GM20000 (cell line): ENCODE results near the gene TMEM143.
A peak's percentile ranks its signal among the peaks of the same experiment; 100 is the strongest.
"Not testable (repeated sequence)": the region's sequence is repeated elsewhere in the genome, so short reads cannot be mapped to it uniquely, and the experiment has no call there.

ENCODE experiments used
- DNase-seq: peaks from one replicate; pipeline ENCODE4 v3.0.0; 2012; ENCODE audit warnings: low spot score
- TF ChIP-seq, protein P1 (sequence below): IDR thresholded peaks from 2 replicates; pipeline ENCODE4 v1.5.1; 2012; ENCODE audit warnings: mild to moderate bottlenecking, control low read depth; ENCODE audit errors: extremely low read depth, missing control alignments

Gene TMEM143

DNA sequence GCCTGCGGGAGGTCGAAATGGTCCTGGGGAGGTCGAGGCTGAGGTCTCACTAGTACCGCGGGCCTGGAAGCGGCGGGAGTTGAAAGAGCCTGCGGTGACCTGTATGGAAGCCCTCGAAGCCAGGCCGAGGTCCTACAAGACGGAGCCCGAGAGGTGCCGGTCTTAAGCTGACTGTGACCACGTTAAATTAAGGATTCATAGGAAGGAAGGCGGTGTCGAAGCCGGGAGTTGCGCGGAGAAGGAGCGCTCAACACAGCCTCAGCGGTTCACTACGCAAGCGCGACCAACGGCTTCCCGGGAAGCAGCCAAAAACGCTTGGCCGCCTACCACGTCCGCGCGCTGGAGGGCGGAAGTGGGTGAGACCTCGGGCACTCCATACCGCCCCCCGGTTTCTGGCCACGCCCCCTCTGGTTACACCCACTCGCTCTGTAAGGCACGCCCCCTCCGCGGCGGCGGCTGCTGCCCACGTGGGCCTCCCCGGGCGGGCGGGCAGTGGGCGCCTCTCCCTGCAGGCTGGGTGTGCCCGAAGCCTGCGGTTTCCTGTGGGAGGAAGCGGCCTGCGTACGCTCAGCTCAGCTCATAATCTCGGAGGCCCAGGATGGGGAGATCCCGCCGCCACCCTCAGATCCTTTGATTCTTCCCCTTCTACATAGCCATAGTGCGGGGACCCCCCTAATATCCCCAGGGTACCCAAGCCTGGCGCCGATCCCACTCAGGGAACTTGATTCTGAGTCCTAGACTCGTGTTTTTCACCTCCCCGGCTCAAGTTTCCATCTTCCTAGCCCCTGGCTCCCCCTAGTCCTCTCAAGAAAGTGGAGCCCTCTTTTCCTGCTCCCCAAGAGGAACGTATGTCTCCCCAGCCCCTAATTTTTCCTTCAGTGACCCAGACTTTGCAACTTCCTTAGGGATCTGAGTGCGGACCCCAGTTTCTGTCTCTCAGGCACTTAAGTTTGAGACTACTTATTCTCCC is 41.8 kb downstream of the TMEM143 start:
- DNase-seq, result peak; percentile 95
- TF ChIP-seq, protein P1, sequence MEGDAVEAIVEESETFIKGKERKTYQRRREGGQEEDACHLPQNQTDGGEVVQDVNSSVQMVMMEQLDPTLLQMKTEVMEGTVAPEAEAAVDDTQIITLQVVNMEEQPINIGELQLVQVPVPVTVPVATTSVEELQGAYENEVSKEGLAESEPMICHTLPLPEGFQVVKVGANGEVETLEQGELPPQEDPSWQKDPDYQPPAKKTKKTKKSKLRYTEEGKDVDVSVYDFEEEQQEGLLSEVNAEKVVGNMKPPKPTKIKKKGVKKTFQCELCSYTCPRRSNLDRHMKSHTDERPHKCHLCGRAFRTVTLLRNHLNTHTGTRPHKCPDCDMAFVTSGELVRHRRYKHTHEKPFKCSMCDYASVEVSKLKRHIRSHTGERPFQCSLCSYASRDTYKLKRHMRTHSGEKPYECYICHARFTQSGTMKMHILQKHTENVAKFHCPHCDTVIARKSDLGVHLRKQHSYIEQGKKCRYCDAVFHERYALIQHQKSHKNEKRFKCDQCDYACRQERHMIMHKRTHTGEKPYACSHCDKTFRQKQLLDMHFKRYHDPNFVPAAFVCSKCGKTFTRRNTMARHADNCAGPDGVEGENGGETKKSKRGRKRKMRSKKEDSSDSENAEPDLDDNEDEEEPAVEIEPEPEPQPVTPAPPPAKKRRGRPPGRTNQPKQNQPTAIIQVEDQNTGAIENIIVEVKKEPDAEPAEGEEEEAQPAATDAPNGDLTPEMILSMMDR, result no peak

DNA sequence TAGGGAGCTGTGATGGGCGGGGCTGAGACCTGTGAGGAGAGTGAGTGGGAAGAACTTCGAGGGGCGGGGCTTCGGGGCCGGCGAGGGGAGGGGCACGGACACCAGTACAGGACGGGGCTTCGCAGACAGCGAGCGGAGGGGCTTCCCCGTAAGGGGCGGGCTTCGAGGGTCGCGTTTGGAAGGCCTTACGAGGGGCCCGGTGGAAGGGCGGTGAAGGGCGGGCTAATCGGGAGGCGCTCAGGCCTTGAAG is 42.4 kb downstream of the TMEM143 start:
- DNase-seq, result peak; percentile 96
- TF ChIP-seq, protein P1, result no peak

DNA sequence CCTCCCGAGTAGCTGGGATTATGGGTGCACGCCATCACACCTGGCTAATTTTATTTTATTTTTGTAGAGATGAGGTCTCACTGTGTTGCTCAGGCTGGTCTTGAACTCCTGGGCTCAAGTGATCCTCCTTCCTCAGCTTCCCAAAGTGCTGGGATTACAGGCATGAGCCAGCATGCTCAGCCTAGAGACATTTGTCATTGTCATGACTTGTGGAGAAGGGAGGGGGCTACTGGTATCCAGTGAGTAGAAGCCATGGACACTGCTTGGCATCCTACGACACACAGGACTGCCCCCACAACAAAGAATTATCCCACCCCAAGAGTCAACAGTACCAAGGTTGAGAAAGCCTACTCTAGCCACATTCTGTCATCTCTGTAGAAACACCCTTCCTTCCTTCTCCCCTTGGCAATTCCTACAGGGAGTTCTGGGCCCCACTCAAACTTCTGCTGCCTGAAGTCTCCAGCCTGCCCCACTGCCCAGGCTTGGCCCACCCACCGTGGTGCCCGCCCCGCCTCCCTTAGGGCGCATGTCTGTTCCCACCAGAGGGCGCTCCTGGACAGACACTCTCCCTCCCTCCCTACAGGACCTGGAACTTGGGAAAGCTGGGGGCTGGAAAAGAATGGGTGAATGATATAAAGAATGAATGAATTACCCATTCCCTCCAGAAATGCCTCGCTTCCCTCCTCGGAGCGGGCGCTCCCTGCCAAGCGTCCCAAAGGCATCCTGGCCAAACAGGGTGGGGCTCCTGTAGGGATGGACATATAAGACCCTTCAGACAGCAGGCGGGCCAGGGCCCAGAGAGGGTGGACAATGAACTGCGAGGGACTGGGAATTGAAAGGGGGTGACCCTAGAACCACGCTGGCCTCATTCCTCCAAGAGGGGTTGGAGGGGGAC is 43.8 kb downstream of the TMEM143 start:
- peak; percentile 67 for DNase-seq
- TF ChIP-seq, protein P1, result peak; percentile 60

DNA sequence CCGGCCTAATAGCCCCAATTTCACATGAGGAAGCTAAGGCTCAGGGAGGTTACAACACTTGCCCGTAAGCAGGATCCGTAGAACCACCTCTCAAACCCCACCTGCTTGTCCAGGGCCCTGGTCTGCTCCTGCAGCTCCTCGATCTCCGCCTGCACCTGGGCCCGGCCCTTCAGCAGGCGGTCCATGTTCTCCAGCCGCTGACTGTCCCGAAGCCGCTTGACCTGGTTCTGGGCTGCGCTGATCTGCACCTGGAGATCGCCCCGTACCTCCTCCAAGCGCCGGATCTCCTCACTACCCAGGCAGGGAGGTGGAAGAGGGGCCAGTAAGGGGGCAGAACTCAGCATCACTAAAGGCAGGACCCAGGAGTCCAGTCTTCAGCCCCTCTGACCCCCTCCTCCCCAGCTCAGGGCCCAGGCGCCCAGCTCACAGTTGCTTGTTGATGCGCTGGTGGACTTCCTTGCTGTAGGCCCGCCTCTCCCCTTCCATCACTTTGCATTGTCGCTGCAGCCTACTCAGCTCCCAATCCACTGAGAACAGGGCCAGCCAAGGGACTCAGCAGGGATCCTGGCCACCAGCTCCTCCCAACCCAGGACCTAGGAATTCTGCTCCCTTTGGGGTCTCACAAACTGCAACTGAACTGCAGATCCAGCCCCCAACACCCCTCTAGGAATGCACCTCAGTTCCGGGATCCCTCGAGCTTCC is 45.3 kb downstream of the TMEM143 start:
- TF ChIP-seq, protein P1, result no peak
- no peak for DNase-seq

DNA sequence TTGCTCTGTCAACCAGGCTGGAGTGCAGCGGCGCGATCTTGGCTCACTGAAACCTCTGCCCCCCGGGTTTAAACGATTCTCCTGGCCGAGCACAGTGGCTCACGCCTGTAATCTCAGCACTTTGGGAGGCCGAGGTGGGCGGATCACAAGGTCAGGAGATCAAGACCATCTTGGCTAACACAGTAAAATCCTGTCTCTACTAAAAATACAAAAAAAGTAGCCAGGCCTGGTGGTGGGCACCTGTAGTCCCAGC is 46.1 kb downstream of the TMEM143 start:
- not testable (repeated sequence) for DNase-seq

DNA sequence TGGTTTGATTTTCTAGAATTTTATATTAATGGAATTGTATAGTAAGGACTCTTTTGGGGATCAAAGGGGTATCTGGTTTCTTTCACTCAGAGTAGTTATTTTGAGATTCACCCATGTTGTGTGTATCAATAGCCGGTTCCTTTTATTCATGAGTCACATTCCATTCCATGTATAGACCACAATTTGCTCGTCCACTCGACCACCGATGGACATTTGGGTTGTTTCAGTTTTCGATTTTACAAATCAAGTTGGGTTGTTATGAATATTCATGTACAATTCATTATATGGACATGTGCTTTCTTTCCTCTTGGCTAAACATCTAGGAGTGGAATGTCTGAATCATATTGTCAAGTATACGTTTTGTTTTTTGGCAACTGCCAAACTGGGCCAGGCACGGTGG is 48.0 kb downstream of the TMEM143 start:
- TF ChIP-seq, protein P1, result no peak
- DNase-seq, result no peak

DNA sequence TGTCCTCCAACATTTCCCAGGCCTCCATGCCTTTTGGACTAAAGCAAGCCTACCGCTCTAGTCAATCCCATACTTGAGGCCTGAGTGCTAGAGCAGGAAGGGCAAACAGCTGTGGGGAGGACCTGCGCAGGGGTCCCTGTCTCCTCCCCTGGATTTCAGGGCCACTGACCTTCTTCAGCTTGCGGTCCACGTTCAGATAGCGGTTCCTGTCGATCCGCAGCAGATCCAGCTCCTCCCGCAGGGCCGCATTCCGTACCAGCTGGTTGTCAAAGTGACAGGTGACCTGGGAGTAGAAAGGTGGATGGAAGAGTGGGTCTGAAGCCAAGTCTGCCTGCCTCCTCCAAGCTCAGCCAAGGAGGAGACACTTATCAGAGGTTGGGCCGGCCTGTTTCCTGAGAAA is 52.4 kb downstream of the TMEM143 start:
- no peak for DNase-seq
- TF ChIP-seq, protein P1, result no peak
